GM21619 (cell line): ENCODE measurements around the gene PRR15L.
"Not testable (repeated sequence)": the region's sequence is repeated elsewhere in the genome, so short reads cannot be mapped to it uniquely, and the experiment has no call there.

Source experiments
- ATAC-seq: cut with Tn5 transposase; IDR thresholded peaks from one replicate; pipeline ENCODE4 v1.9.1; 2021; ENCODE audit not compliant: unreplicated experiment

The PRR15L gene

GRCh38 chr17:47989159-47989558, 31.5 kb upstream of the PRR15L start:
- ATAC-seq = no peak

- ATAC-seq = not testable (repeated sequence)
These were observed 30.8 kb upstream of the PRR15L start for GRCh38 chr17:47988445-47988844.

- no peak for ATAC-seq
These were observed 29.7 kb upstream of the PRR15L start for GRCh38 chr17:47987240-47987835.

GRCh38 chr17:47986520-47986919, 28.8 kb upstream of the PRR15L start:
- ATAC-seq = no peak

- ATAC-seq = no peak
These were observed 26.0 kb upstream of the PRR15L start for GRCh38 chr17:47983492-47984223.

- ATAC-seq = no peak
These were observed 25.1 kb upstream of the PRR15L start for GRCh38 chr17:47982645-47983390.

- ATAC-seq = no peak
These were observed 24.5 kb upstream of the PRR15L start for GRCh38 chr17:47982091-47982617.

- ATAC-seq = no peak
These were observed 23.8 kb upstream of the PRR15L start for GRCh38 chr17:47981462-47981861.

GRCh38 chr17:47980541-47980940, 22.9 kb upstream of the PRR15L start:
- ATAC-seq = no peak

- ATAC-seq = no peak
These were observed 20.6 kb upstream of the PRR15L start for GRCh38 chr17:47978324-47978723.

GRCh38 chr17:47975823-47976205, 18.1 kb upstream of the PRR15L start:
- no peak for ATAC-seq

- ATAC-seq = no peak
These were observed 17.6 kb upstream of the PRR15L start for GRCh38 chr17:47975189-47975822.

GRCh38 chr17:47973541-47973940, 15.9 kb upstream of the PRR15L start:
- no peak for ATAC-seq

- peak; percentile 92 for ATAC-seq
These were observed 13.2 kb upstream of the PRR15L start, which contains the start of gene CDK5RAP3 for GRCh38 chr17:47970725-47971499. TSS of gene CDK5RAP3 (plus strand) at chr17:47971113. CDS start at chr17:47971147, 34 bp downstream.

- no peak for ATAC-seq
These were observed 12.4 kb upstream of the PRR15L start for GRCh38 chr17:47969930-47970724.

- no peak for ATAC-seq
These were observed 11.2 kb upstream of the PRR15L start for GRCh38 chr17:47968836-47969235.

GRCh38 chr17:47967607-47968252, 10.0 kb upstream of the PRR15L start:
- no peak for ATAC-seq

GRCh38 chr17:47966079-47966519, 8.4 kb upstream of the PRR15L start:
- no peak for ATAC-seq

GRCh38 chr17:47964856-47965255, 7.2 kb upstream of the PRR15L start:
- ATAC-seq = no peak
